ENCODE data around the gene RTEL1.
A peak's percentile ranks its signal among the peaks of the same experiment; 100 is the strongest.

The RTEL1 gene

DNA sequence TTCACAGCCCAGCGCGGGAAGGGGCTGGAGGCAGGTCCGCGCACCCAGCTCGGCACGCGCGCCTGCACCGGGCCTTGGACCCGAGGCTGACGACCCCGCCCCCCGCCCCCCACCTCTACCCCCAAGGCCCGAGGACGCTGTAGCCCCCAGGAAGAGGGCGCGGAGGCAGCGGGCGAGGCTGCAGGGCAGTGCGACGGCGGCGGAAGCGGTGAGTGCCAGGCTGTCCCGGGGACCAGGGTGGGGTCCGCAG lies 79.5 kb downstream of the RTEL1 start:
- Mint-ChIP-seq H3K4me1 (peaks cover 31% of the 10 kb centered on the region), H3K27me3 (no peaks in the 10 kb centered on the region), H3K4me3 (peak overlapping the region in 1 of 2 donors; percentile 90), H3K9me3 (no peaks in the 10 kb centered on the region), H3K27ac (no peak overlapping the region)
- ATAC-seq (peak; percentile 1), DNase-seq (peak in 1 of 2 donors; percentile 39)

DNA sequence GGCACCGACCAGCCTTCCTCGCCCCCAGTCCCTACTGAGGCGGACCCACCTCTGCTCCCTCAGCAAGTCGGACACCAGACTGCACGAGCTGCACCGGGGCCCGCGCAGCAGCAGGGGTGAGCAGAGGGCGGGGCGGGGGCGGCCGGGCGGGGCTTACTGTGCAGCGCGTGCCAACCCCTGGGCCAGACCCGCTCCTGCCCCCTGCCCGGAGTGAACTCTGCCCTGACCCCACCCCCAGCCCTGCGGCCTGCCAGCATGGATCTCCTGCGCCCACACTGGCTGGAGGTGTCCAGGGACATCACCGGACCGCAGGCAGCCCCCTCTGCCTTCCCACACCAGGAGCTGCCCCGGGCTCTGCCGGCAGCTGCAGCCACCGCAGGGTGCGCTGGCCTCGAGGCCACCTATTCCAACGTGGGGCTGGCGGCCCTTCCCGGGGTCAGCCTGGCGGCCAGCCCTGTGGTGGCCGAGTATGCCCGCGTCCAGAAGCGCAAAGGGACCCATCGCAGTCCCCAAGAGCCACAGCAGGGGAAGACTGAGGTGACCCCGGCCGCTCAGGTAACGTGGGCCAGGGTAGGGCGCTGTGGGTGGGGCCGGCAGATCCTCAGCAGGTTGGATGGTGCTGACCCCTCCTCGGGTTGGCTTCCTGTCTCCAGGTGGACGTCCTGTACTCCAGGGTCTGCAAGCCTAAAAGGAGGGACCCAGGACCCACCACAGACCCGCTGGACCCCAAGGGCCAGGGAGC lies 80.0 kb downstream of the RTEL1 start:
- DNase-seq (peak in 1 of 2 donors; percentile 31), ATAC-seq (peak; percentile 23)
- peak overlapping the region; percentile 15 to 66 for H3K4me3 Mint-ChIP-seq

DNA sequence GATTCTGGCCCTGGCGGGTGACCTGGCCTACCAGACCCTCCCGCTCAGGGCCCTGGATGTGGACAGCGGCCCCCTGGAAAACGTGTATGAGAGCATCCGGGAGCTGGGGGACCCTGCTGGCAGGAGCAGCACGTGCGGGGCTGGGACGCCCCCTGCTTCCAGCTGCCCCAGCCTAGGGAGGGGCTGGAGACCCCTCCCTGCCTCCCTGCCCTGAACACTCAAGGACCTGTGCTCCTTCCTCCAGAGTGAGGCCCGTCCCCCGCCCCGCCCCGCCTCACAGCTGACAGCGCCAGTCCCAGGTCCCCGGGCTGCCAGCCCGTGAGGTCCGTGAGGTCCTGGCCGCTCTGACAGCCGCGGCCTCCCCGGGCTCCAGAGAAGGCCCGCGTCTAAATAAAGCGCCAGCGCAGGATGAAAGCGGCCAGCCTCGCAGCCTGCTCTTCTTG lies 80.6 kb downstream of the RTEL1 start:
- DNase-seq (no peak), ATAC-seq (no peak)
- Mint-ChIP-seq H3K9me3 (no peaks in the 10 kb centered on the region), H3K4me3 (peak overlapping the region; percentile 15 to 66), H3K27me3 (no peaks in the 10 kb centered on the region), H3K4me1 (peaks cover 31% of the 10 kb centered on the region), H3K27ac (peak overlapping the region in 1 of 2 donors; percentile 76)

More for the DNA sequence above, 80.0 kb downstream of the RTEL1 start:
- Mint-ChIP-seq H3K27me3 (no peaks in the 10 kb centered on the region), H3K9me3 (no peaks in the 10 kb centered on the region), H3K4me1 (peaks cover 31% of the 10 kb centered on the region), H3K27ac (peak overlapping the region in 1 of 2 donors; percentile 76)

DNA sequence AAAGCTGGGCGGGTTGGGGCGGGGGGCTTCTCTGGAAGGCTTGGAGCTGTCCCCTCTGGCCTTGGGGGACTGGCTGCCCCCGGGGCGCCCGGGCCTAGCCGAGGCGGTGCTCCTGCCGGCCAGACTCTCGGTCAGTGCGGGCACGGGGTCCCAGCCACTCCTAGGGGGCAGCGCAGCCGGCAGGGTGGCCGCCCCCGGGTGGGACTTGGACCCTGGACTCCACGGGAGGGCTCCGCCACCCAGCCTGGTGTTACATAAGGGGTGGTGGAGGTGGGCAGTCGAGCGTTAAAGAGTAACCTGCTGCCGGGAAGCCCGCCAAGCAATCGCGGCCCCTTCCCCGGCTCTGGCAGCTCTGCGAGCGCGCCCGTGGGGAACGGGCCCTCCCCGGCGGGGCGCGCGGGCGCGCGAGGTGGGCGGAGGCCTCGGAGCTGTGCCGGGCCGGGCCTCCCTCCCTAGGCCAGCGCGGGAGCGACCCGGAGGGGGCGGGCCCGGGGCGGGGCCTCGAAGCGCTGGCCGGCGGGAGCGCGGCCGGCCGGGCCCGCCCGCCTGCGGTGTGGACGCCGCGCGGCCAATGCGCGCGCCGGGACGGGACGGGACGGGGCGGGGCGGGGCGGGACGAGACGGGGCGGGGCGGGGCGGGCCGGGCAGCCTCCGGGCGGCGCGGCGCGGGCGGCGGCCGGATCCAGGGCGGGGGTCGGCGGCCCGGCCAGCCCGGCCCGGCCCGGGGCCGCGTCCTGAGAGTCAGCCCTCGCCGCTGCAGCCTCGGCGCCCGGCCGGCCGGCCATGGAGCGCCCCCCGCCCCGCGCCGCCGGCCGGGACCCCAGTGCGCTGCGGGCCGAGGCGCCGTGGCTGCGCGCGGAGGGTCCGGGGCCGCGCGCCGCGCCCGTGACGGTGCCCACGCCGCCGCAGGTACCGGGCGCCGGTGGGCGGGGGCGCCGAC lies 81.3 kb downstream of the RTEL1 start, which contains the start of gene SLC2A4RG:
Gene SLC2A4RG, plus strand, starts transcription at position 647 of the 940 bp plus-strand sequence. Its CDS starts 137 bp downstream, at position 784.
- no peaks in the 10 kb centered on the region for H3K27me3 Mint-ChIP-seq
- H3K4me3 Mint-ChIP-seq = peak within 1 kb of the TSS; percentile 39 to 66
- ATAC-seq = peak; percentile 53
- H3K27ac Mint-ChIP-seq = peak within 1 kb of the TSS in 1 of 2 donors; percentile 76
- H3K4me1 Mint-ChIP-seq = peaks cover 31% of the 10 kb centered on the region
- H3K9me3 Mint-ChIP-seq = no peaks in the 10 kb centered on the region
- DNase-seq = peak; percentile 51 to 66

DNA sequence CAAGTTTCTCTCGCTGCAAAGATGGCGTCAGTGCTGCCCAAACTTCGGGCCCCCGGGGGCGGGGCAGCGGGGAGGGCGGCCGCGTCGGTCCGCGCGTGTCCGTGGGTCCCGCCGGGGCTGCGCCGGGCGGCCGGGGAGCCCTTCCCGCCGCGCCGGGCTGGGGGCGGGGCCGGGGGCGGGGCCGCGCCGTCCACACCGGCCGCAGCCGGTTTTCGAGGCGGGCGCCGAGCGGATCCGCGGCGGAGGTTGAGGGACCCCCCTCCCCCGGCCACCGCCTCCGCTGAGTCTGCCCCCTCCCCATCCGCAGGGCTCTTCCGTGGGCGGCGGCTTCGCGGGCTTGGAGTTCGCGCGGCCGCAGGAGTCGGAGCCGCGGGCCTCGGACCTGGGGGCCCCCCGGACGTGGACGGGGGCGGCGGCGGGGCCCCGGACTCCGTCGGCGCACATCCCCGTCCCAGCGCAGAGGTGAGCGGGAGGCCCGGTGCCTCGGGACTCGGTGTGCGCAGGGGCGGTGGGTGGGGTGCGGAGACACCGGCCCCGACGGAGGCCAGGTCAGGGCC lies 82.0 kb downstream of the RTEL1 start:
- H3K4me3 Mint-ChIP-seq = peak overlapping the region; percentile 39 to 59
- H3K27ac Mint-ChIP-seq = no peak overlapping the region
- DNase-seq = peak; percentile 27 to 48
- no peaks in the 10 kb centered on the region for H3K9me3 Mint-ChIP-seq
- H3K4me1 Mint-ChIP-seq = peaks cover 29% of the 10 kb centered on the region
- ATAC-seq = peak; percentile 5
- no peaks in the 10 kb centered on the region for H3K27me3 Mint-ChIP-seq

DNA sequence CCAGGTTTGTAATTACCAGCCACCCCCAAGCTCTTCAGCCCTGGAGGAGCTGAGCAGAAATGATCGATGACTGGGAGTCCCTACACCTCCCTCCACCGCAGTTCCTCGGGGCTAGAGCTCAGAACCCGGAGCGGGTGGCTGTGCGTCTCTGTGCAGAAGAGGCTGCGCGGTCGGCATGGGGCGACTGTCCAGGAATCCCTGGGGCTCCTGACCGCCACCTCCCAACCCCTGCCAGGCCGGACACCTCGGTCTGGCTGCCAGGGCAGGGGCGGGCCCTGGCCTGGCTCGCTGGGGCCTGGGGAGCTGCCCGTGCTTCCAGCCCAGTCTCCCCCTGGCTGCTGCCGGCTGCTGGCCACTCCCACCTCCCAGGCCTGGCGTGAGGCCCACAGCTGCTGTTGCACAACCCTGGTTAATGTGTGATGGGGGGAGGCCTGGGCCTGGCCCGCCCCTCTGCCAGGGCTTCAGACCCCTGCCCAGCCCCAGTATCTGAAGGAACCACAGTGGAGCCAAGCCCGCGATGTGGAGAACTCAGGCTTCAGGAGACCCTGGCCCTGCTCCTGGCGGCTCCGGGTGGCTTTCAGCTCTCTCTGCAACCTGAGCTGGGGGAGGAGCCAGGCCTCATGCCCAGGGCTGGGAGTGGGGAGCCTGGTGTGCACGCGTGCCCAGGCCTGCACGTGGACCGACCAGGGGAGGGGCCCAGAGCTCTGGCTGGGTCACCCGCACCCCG lies 82.7 kb downstream of the RTEL1 start:
- H3K9me3 Mint-ChIP-seq = no peaks in the 10 kb centered on the region
- H3K4me1 Mint-ChIP-seq = peaks cover 23% of the 10 kb centered on the region
- no peaks in the 10 kb centered on the region for H3K27me3 Mint-ChIP-seq
- peak; percentile 44 to 47 for DNase-seq
- no peak overlapping the region for H3K27ac Mint-ChIP-seq
- ATAC-seq = peak; percentile 3
- peak overlapping the region; percentile 39 to 71 for H3K4me3 Mint-ChIP-seq

DNA sequence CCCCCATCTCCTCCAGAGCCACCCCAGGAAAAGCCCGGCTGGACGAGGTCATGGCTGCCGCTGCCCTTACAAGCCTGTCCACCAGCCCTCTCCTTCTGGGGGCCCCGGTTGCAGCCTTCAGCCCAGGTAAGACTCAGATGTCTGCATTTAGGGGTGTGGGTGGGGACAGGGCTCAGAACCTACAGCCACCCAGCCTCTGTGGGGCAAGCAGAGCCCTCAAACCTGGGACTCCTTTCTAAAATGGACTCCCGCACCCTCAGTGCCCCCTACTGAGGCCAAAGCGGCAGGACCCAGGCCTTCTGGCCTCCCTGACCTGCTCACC lies 83.2 kb downstream of the RTEL1 start:
- H3K4me1 Mint-ChIP-seq = peaks cover 17% of the 10 kb centered on the region
- no peaks in the 10 kb centered on the region for H3K9me3 Mint-ChIP-seq
- DNase-seq (no peak), ATAC-seq (no peak)
- H3K27me3 Mint-ChIP-seq = no peaks in the 10 kb centered on the region
- H3K27ac Mint-ChIP-seq = peak overlapping the region in 1 of 2 donors; percentile 63
- H3K4me3 Mint-ChIP-seq = peak overlapping the region in 1 of 2 donors; percentile 71

DNA sequence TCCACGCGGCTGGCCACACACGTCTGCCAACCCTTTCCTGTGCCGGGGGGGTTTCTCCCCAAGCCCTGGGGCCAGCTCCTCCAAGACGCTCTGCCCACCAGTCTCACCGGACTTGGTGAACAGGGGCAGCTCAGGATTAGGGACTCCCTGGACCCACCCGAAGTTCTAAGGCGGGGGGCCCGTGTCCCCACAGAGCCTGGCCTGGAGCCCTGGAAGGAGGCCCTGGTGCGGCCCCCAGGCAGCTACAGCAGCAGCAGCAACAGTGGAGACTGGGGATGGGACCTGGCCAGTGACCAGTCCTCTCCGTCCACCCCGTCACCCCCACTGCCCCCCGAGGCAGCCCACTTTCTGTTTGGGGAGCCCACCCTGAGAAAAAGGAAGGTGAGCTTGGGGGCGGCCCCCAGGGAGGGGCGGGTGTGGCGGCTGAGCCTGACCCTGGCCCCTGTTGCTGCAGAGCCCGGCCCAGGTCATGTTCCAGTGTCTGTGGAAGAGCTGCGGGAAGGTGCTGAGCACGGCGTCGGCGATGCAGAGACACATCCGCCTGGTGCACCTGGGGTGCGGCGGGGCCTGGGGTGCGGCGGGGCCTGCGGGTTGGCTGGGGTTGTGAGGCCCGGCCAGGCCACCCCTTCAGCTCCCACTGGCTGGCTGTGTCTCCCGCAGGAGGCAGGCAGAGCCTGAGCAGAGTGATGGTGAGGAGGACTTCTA lies 83.7 kb downstream of the RTEL1 start:
- H3K27me3 Mint-ChIP-seq = no peaks in the 10 kb centered on the region
- H3K27ac Mint-ChIP-seq = peak overlapping the region in 1 of 2 donors; percentile 63
- ATAC-seq = no peak
- H3K4me3 Mint-ChIP-seq = peak overlapping the region in 1 of 2 donors; percentile 71
- no peak for DNase-seq
- H3K4me1 Mint-ChIP-seq = peaks cover 12% of the 10 kb centered on the region
- no peaks in the 10 kb centered on the region for H3K9me3 Mint-ChIP-seq

DNA sequence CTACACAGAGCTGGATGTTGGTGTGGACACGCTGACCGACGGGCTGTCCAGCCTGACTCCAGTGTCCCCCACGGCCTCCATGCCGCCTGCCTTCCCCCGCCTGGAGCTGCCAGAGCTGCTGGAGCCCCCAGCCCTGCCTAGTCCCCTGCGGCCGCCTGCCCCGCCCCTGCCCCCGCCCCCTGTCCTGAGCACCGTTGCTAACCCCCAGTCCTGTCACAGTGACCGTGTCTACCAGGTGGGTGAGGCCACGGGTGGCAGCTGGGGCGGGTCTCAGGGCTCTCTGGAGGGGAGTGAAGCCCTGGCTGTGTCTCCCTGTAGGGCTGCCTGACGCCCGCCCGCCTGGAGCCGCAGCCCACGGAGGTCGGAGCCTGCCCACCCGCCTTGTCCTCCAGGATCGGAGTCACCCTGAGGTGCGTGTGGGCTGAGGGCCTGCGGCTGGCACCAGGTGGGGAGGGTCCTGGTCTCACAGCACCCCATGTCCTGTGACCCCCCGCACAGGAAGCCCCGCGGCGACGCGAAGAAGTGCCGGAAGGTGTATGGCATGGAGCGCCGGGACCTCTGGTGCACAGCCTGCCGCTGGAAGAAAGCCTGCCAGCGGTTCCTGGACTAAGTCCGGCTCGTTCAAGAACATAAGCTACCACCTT lies 84.4 kb downstream of the RTEL1 start:
- H3K27me3 Mint-ChIP-seq = no peaks in the 10 kb centered on the region
- no peak for DNase-seq
- H3K4me3 Mint-ChIP-seq = no peak overlapping the region
- ATAC-seq = no peak
- H3K9me3 Mint-ChIP-seq = no peaks in the 10 kb centered on the region
- H3K4me1 Mint-ChIP-seq = peaks cover 6% of the 10 kb centered on the region
- no peak overlapping the region for H3K27ac Mint-ChIP-seq

DNA sequence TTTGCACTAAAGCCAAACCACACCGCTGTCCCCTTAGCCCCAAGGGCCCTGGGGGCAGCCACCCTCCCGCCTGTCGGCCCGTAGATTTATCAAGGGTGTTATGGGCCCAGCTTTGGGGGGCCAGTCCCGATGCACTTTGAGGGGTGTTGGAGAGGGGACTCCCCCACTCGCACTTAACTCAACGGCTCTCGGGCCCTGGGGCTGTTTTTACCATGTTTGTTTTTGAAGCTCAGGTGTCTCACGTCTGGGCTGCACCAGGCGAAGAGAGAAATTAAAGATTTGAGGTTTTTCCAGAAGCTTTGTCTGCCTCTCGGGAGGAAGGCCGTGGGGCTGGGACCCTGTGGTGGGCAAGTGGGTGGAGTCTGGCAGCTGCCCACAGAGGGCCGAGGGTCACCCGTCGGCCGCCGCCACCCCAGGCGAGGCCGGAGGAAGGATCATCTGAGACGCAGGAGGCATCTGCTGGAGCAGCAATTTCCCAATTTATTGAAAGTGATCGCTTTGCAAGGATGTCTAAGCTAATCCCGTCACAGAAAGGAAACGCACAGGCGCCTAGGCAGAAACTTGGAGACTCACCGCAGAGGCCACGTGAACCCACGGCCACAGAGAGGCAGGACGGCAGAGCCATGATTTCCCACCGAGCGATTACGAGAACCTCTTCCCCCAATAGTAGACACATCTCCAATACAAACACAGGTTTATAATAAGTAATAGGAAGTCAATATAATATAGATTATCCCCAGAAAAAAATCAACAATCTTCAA lies 85.3 kb downstream of the RTEL1 start:
- no peak overlapping the region for H3K4me3 Mint-ChIP-seq
- peaks cover 4% of the 10 kb centered on the region for H3K4me1 Mint-ChIP-seq
- no peaks in the 10 kb centered on the region for H3K9me3 Mint-ChIP-seq
- DNase-seq = no peak
- H3K27ac Mint-ChIP-seq = no peak overlapping the region
- no peak for ATAC-seq
- no peaks in the 10 kb centered on the region for H3K27me3 Mint-ChIP-seq

DNA sequence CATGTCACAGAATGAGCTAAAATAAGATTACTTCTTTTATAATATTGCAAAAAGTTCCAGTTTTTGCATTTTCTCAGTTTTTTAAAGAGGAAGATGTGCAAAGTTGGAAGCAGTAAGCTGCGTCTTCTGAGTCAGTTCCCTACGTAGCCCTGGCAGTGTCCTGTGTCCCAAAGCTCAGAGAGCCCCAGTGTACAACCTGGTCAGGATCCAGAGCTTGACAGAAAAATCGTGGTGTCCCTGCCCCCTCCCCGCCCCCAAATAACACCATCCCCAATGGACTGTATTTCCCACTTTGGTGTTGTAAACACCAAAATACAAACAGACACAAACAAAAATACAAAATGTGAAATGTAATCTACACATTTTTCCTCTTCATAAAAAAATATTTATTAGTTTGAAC lies 86.0 kb downstream of the RTEL1 start:
- Mint-ChIP-seq H3K27ac (no peak overlapping the region), H3K9me3 (no peaks in the 10 kb centered on the region), H3K27me3 (no peaks in the 10 kb centered on the region), H3K4me1 (peaks cover 6% of the 10 kb centered on the region), H3K4me3 (no peak overlapping the region)
- ATAC-seq = no peak
- no peak for DNase-seq

DNA sequence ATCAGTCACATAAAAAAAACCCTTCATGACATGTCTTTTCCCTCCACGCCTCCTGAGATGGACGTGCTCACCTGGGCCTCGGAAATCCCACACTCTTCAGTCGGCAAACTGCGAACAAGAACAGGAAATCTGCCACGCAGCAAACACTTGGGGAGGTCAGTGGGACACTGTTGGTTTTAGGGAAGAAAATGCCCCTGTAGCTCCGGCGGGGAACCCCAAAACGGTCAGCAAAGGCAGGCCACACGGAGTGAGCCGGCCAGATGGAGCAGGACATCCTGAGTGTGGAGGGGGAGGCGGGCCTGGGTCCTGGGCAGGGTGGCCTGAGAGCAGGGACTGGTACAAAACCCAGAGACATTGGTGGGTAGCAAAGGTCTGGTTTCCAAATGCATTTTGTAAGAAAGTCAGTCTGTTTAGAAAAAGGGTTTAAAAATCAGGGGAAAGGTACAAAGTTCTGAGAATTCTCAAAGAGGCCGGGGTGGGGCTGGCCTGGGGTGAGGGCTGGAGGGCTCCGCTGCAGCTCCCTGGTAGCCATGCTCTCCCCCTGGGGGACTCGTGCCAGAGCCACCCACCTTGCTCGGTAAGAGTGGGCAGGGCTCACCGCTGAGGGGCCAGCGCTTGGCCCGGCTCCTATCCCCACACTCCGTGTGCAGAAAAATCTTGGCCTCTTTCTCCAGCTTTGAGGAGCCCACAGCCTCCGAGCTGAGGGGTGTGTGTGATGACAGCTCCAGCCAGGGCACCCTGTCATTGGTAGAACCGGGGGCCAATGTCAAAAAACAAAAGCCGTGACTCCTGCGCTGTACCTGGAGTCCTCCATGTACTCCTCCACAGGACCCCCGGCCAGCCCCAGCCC lies 86.7 kb downstream of the RTEL1 start:
- ATAC-seq = no peak
- Mint-ChIP-seq H3K4me1 (peaks cover 11% of the 10 kb centered on the region), H3K4me3 (no peak overlapping the region), H3K27me3 (no peaks in the 10 kb centered on the region), H3K9me3 (no peaks in the 10 kb centered on the region), H3K27ac (no peak overlapping the region)
- DNase-seq = no peak

DNA sequence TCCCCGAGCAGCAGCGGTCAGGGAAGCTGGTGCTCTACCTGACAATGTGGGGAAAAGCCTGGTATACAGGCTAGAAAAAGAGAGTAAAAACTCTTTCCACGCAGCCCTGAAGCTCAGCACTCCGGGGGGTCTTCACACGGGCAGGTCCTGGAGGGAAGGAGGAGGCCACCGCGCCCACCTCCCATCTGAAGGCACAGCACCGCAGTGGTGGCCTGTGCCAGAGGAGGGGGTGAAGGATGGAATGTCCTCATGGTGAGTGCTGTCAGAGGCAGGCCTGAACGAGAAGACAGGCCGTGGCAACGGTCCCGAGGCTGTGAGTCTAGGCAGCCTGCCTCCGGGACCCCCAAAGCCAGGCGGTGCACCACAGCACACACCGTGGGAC lies 87.3 kb downstream of the RTEL1 start:
- no peaks in the 10 kb centered on the region for H3K27me3 Mint-ChIP-seq
- no peak overlapping the region for H3K4me3 Mint-ChIP-seq
- no peaks in the 10 kb centered on the region for H3K9me3 Mint-ChIP-seq

More for the DNA sequence above, 87.3 kb downstream of the RTEL1 start:
- no peak overlapping the region for H3K27ac Mint-ChIP-seq
- ATAC-seq = no peak
- no peak for DNase-seq
- H3K4me1 Mint-ChIP-seq = peaks cover 17% of the 10 kb centered on the region

Data from stimulated activated naive CD8-positive, alpha-beta T cell treated with anti-CD3 and anti-CD28 coated beads, Interleukin-15, amount 100 ng/mL, for 72 hours (primary cell).